GM18508 (cell line): ENCODE results near the gene ACTRT3.
A peak's percentile ranks its signal among the peaks of the same experiment; 100 is the strongest.
"Not testable (repeated sequence)": the region's sequence is repeated elsewhere in the genome, so short reads cannot be mapped to it uniquely, and the experiment has no call there.

Experiments used
- ATAC-seq: cut with Tn5 transposase; IDR thresholded peaks from one replicate; pipeline ENCODE4 v1.9.1; 2021; ENCODE audit warnings: moderate number of reproducible peaks; ENCODE audit not compliant: insufficient read depth, unreplicated experiment

Gene ACTRT3

DNA sequence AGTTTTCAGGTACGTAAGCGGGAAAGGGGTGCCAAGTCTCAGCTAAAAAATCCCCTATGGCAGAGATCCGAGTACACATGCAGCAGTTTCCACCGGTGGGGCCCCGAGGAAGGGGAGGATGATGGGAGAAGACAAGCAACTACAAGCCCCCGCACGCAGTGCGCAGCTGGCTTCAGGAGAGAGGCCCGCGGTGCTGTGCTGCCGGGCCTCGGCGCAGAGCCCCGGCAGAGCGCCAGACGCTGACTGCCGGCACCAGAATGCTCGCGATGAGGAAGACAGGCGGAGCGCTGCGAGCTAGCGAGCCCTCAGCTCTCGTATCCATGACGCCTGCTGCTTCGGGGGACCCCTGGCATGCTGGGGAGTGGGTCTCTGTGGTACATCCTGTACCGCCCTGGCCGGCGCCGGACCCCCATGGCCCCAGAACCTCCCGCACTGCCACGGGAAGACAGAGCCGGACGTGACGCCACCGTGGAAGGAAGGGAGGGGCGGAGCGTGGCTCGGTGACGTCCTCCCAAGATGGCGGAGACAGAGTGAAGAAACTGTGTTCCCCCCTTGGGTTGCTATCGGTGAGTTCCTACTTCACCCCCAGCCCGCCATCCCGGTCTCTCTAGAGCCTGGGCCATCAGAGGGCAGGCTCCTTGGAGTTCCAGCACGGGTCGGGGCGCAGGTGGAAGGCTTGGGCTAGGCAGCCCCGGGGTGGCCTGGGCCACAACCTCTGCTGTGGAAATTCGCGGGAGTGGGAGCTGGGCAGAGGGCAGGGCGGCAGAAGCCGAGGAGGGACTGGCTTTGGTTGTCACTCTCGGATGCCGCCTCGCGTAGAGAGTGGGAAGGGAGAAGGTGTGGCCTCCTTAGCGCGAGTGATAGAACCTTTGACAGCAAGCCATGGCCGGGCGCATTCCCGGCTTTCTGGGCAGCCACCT lies 3.8 kb upstream of the ACTRT3 start, which contains the start of gene MYNN:
MYNN (plus strand) TSS at position 500 of the 920 bp plus-strand sequence. CDS start 900 bp downstream, outside the sequence.
- ATAC-seq, result peak; percentile 63

- peak; percentile 3 for ATAC-seq
These were observed 3.0 kb upstream of the ACTRT3 start for GRCh38 chr3:169772305-169772896.

- ATAC-seq, result no peak
These were observed 2.3 kb upstream of the ACTRT3 start for GRCh38 chr3:169771497-169772304.

DNA sequence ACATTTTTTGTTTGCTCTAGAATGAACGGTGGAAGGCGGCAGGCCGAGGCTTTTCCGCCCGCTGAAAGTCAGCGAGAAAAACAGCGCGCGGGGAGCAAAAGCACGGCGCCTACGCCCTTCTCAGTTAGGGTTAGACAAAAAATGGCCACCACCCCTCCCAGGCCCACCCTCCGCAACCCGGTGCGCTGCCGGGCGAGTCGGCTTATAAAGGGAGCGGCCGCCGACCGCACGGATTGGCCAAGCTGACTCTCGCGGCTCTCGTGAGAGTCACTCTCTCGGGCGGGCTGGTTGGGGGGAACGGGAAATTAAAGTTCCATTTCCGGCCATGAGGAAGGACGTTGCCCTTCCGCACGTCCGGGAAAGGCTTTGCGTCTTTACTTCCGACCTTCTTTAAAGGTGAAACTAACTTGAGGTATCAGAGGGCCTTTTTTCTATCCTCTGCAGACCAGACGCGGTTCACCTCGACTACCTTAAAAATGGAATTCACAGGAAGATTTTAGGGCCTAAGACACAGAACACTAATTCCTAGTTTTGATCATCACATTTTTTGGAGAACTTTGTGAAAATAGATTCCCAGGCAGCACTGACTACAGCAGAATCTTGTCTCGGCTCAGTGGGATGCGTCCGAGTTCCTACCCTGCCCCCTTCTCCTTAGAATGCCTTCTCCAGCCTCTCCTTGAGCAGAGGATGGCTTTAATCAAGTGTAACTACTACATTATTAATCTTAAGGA lies 4.3 kb downstream of the ACTRT3 start, which contains the start of gene TERC:
TERC (minus strand) TSS at position 179 of the 731 bp plus-strand sequence.
- ATAC-seq, result peak; percentile 53

DNA sequence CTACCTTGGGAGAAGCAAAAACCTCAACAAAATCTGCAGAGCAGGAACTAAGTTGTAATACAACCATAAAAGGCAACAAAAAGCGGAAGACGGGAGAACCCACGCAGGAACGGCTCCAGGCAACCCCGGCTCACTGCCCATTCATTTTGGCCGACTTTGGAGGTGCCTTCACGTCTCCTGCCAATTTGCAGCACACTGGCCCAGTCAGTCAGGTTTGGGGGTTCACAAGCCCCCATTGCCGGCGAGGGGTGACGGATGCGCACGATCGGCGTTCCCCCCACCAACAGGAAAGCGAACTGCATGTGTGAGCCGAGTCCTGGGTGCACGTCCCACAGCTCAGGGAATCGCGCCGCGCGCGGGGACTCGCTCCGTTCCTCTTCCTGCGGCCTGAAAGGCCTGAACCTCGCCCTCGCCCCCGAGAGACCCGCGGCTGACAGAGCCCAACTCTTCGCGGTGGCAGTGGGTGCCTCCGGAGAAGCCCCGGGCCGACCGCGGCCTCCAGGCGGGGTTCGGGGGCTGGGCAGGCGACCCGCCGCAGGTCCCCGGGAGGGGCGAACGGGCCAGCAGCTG lies 5.0 kb downstream of the ACTRT3 start:
- peak; percentile 1 for ATAC-seq

GRCh38 chr3:169760479-169760878 lies 8.9 kb downstream of the ACTRT3 start:
- ATAC-seq, result no peak

DNA sequence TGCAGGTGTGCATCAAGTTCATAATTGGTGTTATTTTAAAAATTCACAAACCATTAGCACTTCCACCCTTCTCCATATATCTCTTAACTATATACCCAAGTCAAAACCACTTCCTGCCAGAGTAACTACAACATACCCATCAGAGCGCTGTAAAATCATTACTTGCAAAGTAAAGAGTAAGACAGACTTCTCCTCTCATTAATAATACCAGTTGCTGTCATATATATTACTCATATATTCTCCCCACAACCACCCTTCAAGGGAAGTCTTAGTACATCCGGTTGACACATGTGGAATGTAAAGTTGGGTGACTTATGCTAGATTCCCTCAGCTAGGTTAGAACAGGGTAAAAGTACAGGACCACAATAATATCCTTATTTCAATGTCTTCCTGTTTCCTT lies 10.1 kb downstream of the ACTRT3 start:
- ATAC-seq, result peak; percentile 51

- ATAC-seq, result no peak
These were observed 10.9 kb downstream of the ACTRT3 start for GRCh38 chr3:169758359-169758994.

- no peak for ATAC-seq
These were observed 13.9 kb downstream of the ACTRT3 start for GRCh38 chr3:169755488-169755887.

GRCh38 chr3:169754711-169755110 lies 14.7 kb downstream of the ACTRT3 start:
- no peak for ATAC-seq

DNA sequence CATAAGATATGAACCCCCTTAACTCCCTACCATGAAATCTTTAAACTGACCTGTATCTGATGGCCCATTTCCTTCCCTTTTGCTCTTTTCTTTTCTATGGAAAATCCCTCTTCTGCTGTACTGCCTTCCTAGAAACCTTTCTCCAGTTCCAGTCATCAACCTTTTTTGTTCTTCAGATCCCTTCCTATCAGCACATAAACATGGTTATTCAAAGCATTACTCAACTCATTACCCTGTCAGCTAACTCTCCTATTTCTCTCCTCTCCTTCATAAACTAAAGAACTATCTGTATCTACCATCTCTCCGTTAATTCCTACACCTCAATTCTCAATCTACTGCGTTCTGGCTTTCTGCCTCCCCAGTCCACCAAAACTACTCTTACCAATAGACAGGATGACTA lies 17.5 kb downstream of the ACTRT3 start:
- no peak for ATAC-seq

- no peak for ATAC-seq
These were observed 18.7 kb downstream of the ACTRT3 start for GRCh38 chr3:169750665-169751064.

DNA sequence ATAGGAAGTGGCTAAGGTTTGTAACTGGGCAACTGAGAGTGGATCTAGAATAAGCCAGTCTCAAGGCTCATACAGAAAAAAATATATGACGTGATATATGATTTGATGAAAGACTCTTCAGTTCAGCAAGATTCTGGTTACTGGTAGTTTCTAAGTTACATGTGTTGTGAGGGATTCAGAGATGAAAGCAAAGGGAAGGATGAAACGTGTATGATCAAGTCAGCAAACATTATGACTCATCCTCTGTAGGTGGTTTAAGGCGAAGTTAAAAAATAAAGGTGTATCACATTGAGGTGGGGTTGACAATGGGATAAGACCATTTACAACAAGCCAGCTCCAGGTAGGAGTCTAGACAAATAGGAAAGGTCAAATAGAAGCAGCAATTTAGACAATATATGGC lies 20.7 kb downstream of the ACTRT3 start:
- ATAC-seq, result no peak

- ATAC-seq, result no peak
These were observed 22.4 kb downstream of the ACTRT3 start for GRCh38 chr3:169746924-169747323.

- ATAC-seq, result no peak
These were observed 24.9 kb downstream of the ACTRT3 start for GRCh38 chr3:169744366-169745054.

GRCh38 chr3:169739067-169739466 lies 30.3 kb downstream of the ACTRT3 start:
- no peak for ATAC-seq

DNA sequence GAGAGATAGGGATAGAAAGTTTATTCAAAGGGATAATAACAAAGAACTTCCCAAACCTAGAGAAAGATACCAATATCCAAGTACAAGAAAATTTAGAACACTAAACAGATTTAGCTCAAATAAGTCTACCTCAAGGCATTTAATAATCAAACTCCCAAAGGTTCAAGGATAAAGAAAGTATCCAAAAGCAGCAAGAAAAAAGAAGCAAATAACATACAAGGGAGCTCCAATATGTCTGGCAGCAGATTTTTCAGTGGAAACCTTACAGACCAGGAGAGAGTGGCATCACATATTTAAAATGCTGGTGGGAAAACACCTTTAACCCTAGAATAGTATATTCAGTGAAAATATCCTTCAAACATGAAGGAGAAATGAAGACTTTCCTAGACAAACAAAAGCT lies 37.5 kb downstream of the ACTRT3 start:
- ATAC-seq, result not testable (repeated sequence)

GRCh38 chr3:169722724-169723123 lies 46.6 kb downstream of the ACTRT3 start:
- no peak for ATAC-seq

DNA sequence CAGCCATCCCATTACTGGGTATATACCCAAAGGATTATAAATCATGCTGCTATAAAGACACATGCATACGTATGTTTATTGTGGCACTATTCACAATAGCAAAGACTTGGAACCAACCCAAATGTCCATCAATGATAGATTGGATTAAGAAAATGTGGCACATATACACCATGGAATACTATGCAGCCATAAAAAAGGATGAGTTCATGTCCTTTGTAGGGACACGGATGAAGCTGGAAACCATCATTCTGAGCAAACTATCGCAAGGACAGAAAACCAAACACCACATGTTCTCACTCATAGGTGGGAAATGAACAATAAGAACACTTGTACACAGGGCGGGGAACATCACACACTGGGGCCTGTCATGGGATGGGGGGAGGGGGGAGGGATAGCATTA lies 50.9 kb downstream of the ACTRT3 start:
- ATAC-seq, result not testable (repeated sequence)
